Measurements from ENCODE around the gene RNASEL. TPM values are rescaled to one million over a fixed set of nuclear protein-coding genes. Genes with fewer than 3 reads are reported as not detected.
"Not testable (repeated sequence)": the region's sequence is repeated elsewhere in the genome, so short reads cannot be mapped to it uniquely, and the experiment has no call there.

Gene RNASEL
- total RNA-seq, 4 donors from 2014 or later, result 6.1 to 8.0 (median 7.1) TPM

- DNase-seq (ENCODE audit: low spot score in 2 of 2), result no peak
- TF ChIP-seq CTCF (IDR thresholded peaks at IDR 0.05) (no peak), POLR2A (IDR thresholded peaks at IDR 0.05) (no peak)
- no peak overlapping the region for H3K4me3 ChIP-seq (ENCODE audit: low read depth, poor library complexity, severe bottlenecking)
- intact Hi-C loops (cut with DNase I; ENCODE audit: low total_unique reads), result no loop called here
- WGBS, 2 donors, result 93 to 99% methylated on average over 2 of the region's 2 CpGs
Measured at GRCh38 chr1:182533896-182534295, 55.2 kb downstream of the RNASEL start.

GRCh38 chr1:182528206-182528605, 60.9 kb downstream of the RNASEL start:
- 80 to 82% methylated on average over 5 of the region's 5 CpGs for WGBS, 2 donors
- DNase-seq (ENCODE audit: low spot score in 2 of 2); intact Hi-C loops (cut with DNase I; ENCODE audit: low total_unique reads); H3K4me3 ChIP-seq (ENCODE audit: low read depth, poor library complexity, severe bottlenecking): not testable (repeated sequence)

GRCh38 chr1:182527680-182528079, 61.4 kb downstream of the RNASEL start:
- intact Hi-C loops (cut with DNase I; ENCODE audit: low total_unique reads), result no loop called here
- DNase-seq (ENCODE audit: low spot score in 2 of 2), result no peak
- TF ChIP-seq CTCF (IDR thresholded peaks at IDR 0.05) (no peak), POLR2A (IDR thresholded peaks at IDR 0.05) (no peak)
- H3K4me3 ChIP-seq (ENCODE audit: low read depth, poor library complexity, severe bottlenecking), result no peak overlapping the region
- WGBS, 2 donors, result 78 to 87% methylated on average over 2 of the region's 2 CpGs

- H3K4me3 ChIP-seq (ENCODE audit: low read depth, poor library complexity, severe bottlenecking), result no peak overlapping the region
- no peak for TF ChIP-seq CTCF (IDR thresholded peaks at IDR 0.05)
- TF ChIP-seq POLR2A (IDR thresholded peaks at IDR 0.05), result no peak
- DNase-seq (ENCODE audit: low spot score in 2 of 2), result no peak
- intact Hi-C loops (cut with DNase I; ENCODE audit: low total_unique reads), result no loop called here
Measured at GRCh38 chr1:182525342-182525741, 63.7 kb downstream of the RNASEL start.

Other genes with a start within 250 kb of the RNASEL start
- gene GLUL, start 197.5 kb downstream of the RNASEL start, total RNA-seq, result 1,000 to 10,000 TPM in 3 of 4 donors, 100 to 1,000 TPM in 1; 962 to 2,018 (median 1,391) TPM
- gene TEDDM1, start 188.6 kb downstream of the RNASEL start, total RNA-seq, result not detected
- not detected for gene RGSL1, start 139.1 kb downstream of the RNASEL start, total RNA-seq
- 1 to 10 TPM in 2 of 4 donors, under 1 TPM in 1, not detected in 1; 0.37 to 1.2 (median 1.1) TPM for gene RGS16, start 15.1 kb upstream of the RNASEL start, total RNA-seq
- not detected for gene RGS8, start 95.3 kb upstream of the RNASEL start, total RNA-seq
- 10 to 100 TPM in 2 of 4 donors, 1 to 10 TPM in 2; 6.6 to 18.9 (median 9.7) TPM for gene NPL, start 200.5 kb upstream of the RNASEL start, total RNA-seq

Measured in lower leg skin (tissue), 4 donors.